Activated naive CD4-positive, alpha-beta T cell treated with anti-CD3 and anti-CD28 coated beads, Interleukin-2, amount 10 ng/mL, durations not matched to agents 7 days and 5 days (primary cell): ENCODE data around the gene NUDT12.

Source experiments
- CTCF ChIA-PET: fragments of 350-600 bp; sonication (Branson Sonifier 250); formaldehyde crosslinking; loops from one replicate; lab custom pipeline; 2021; ENCODE audit warnings: antibody characterized with exemption; lab: Charles Lee
- DNase-seq: peaks from one replicate; pipeline ENCODE4 v3.0.0-alpha.2; 2020
- H3K27ac Mint-ChIP-seq: one replicate; pipeline ENCODE4 v1.8.0; 2021; ENCODE audit warnings: mild to moderate bottlenecking, moderate library complexity, mixed read lengths
- H3K27me3 Mint-ChIP-seq: one replicate; pipeline ENCODE4 v1.8.0; 2021; ENCODE audit warnings: mild to moderate bottlenecking, mixed read lengths
- H3K36me3 Mint-ChIP-seq: one replicate; pipeline ENCODE4 v1.8.0; 2021; ENCODE audit warnings: mixed read lengths
- H3K4me1 Mint-ChIP-seq: one replicate; pipeline ENCODE4 v1.8.0; 2021; ENCODE audit warnings: mixed read lengths
- H3K4me3 Mint-ChIP-seq: one replicate; pipeline ENCODE4 v1.8.0; 2021; ENCODE audit warnings: mild to moderate bottlenecking, moderate library complexity, mixed read lengths
- H3K9me3 Mint-ChIP-seq: one replicate; pipeline ENCODE4 v1.8.0; 2021; ENCODE audit warnings: mixed read lengths

Gene NUDT12

DNA sequence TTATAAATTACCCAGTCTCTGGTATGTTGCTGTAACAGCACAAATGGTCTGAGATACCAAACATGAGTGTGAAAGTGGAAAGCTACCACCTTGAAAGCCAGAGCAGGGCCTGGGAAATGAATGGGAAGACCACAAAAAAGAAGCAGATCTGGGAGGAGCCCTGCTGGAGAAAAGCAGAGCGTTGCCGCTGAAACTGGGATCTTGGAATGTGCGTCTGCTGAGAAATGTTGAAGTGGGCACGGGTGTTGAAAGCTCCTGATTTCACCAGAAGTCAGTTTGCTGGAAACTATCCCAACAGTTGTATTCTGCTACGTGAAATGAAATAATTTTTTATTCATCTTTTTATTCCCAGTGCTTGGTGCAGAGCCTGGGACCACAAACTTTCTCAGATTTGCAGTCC, 40.0 kb downstream of the NUDT12 start:
- H3K36me3 Mint-ChIP-seq: no peaks in the 10 kb centered on the region
- no peaks in the 10 kb centered on the region for H3K4me1 Mint-ChIP-seq
- CTCF ChIA-PET: no interaction called here
- H3K9me3 Mint-ChIP-seq: no peaks in the 10 kb centered on the region
- DNase-seq: no peak
- H3K4me3 Mint-ChIP-seq: no peak overlapping the region
- H3K27ac Mint-ChIP-seq: no peak overlapping the region
- no peaks in the 10 kb centered on the region for H3K27me3 Mint-ChIP-seq

DNA sequence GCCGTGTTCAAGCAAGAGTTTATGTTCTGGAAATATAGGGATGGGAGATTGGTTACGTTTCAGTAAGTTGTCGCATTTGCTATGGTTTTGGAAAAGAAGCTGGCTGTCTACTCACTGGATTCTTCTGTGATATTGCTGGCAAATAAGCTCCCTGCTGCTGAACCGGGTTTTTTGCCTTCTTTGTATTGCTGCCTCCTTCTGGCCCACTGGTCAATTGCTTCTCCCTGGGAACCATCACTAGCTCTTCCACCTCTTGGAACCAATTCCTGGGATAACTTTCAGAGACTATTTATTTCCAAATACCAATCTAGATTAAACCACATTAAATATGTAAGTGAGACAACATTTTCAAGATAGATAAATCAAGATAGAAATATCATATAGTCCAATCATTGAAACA, 43.0 kb downstream of the NUDT12 start:
- Mint-ChIP-seq H3K27me3 (no peaks in the 10 kb centered on the region), H3K4me3 (no peak overlapping the region), H3K4me1 (no peaks in the 10 kb centered on the region), H3K36me3 (no peaks in the 10 kb centered on the region), H3K27ac (no peak overlapping the region), H3K9me3 (no peaks in the 10 kb centered on the region)
- DNase-seq: no peak
- CTCF ChIA-PET: no interaction called here

DNA sequence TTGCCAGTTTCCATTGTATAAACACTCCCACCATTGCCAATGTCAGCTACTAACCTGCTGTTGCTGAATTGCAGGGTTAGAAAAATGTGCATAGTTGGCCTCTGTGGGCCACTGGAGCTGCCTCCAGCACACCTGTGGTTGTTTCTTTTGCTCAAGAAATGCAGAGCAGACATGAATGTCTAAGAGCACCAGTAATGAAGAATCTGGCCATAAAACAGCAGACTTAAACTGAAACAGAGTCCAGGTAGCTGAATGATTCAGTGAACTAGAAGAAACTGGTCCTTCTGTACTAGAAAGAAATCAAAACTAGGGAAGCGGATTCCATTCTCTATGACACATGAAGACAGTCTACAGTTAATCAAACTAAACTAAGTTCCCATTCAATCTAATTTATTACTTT, 48.2 kb downstream of the NUDT12 start:
- DNase-seq: no peak
- H3K27me3 Mint-ChIP-seq: no peaks in the 10 kb centered on the region
- no peak overlapping the region for H3K27ac Mint-ChIP-seq
- H3K4me3 Mint-ChIP-seq: no peak overlapping the region
- H3K9me3 Mint-ChIP-seq: no peaks in the 10 kb centered on the region
- CTCF ChIA-PET: no interaction called here
- H3K4me1 Mint-ChIP-seq: no peaks in the 10 kb centered on the region
- no peaks in the 10 kb centered on the region for H3K36me3 Mint-ChIP-seq

DNA sequence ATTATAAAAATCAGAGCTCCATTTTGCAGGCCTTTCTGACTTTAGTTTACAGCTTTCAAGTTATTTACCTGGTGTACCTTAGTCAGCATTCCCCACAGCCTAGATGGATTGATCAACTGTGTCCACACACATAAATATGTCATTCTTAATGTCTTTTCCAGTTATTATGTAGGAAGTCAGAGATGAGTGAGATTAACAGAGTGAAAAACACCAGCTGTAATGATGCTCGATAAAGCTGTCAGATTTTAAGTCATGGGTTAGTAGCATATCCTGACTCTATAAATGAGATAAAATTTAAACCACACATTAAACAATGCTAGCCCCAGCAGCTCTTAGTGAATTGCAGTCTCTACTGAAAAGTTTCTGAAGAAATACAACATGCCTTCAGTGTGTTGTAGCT, 48.9 kb downstream of the NUDT12 start:
- Mint-ChIP-seq H3K4me3 (no peak overlapping the region), H3K27me3 (no peaks in the 10 kb centered on the region), H3K36me3 (no peaks in the 10 kb centered on the region), H3K27ac (no peak overlapping the region), H3K4me1 (no peaks in the 10 kb centered on the region), H3K9me3 (no peaks in the 10 kb centered on the region)
- CTCF ChIA-PET: no interaction called here
- DNase-seq: no peak

DNA sequence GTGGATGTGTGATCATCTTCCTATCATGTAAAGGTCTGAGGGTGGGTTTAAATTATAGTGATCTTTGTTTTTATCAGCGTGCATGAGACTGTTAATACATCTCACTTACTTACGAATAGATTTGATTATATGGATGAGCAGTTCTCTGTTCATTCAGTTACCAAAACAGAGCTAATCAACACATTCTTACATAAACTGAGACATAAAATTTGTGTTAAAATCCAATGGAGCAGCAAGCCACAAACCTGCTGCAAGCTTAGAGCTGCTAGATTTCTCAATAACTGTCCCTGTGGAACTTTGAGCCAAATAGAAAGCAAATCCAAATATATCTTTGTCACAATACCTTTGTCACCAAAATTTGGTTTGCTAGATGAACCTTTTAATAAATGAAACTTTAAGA, 50.1 kb downstream of the NUDT12 start:
- CTCF ChIA-PET: no interaction called here
- no peak overlapping the region for H3K27ac Mint-ChIP-seq
- H3K4me1 Mint-ChIP-seq: no peaks in the 10 kb centered on the region
- DNase-seq: no peak
- H3K4me3 Mint-ChIP-seq: no peak overlapping the region
- no peaks in the 10 kb centered on the region for H3K27me3 Mint-ChIP-seq
- no peaks in the 10 kb centered on the region for H3K36me3 Mint-ChIP-seq
- no peaks in the 10 kb centered on the region for H3K9me3 Mint-ChIP-seq

DNA sequence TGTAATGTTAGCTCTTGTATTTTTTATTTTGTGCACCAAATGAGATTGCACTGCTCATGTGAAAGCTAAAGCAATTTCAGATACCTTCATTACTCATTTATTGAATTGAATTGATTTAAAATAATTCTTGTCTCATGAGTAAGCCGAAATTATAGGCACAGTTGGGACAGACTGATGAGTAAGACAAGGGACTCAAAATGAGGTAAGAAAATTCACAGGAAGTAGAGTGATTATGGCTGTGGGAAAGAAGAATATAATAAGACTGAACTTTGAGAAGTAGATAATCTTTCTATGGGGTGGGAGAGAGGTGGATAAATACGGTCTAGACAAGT, 51.1 kb downstream of the NUDT12 start:
- Mint-ChIP-seq H3K27ac (no peak overlapping the region), H3K4me3 (no peak overlapping the region), H3K36me3 (no peaks in the 10 kb centered on the region), H3K4me1 (no peaks in the 10 kb centered on the region), H3K9me3 (no peaks in the 10 kb centered on the region), H3K27me3 (no peaks in the 10 kb centered on the region)
- CTCF ChIA-PET: no interaction called here
- DNase-seq: no peak

DNA sequence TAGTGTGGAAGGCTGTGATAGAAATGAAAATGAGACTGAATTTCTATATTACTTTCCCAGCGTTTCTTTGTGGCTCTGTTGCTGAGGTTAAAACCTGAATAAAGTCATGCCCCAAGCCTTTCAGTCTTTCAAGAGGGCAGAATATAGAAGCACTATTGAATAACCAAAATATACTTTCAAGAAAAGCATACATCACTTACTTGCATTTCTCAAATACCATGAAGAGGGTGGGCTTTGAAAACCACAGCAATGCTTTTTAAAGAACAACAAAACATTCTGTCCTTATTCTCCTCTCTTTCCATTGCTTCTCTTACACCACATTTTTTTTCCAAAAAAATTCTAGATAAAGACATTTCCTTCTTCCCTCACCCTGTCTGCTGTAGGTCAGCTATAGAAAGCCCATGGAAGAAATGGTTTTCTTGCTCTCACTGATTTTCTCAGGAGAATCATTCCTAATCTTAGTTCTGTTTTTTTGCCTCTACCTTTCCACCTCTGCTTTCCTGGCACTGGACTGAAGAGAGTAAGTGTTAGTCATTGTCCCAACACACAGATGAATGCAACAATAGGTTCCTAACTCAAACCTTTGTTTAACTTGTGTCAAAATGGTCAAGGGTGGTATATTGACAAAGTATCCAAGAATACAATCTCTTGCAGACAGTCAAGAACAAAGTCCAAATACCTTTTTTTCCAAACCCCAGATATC, 51.6 kb downstream of the NUDT12 start:
- CTCF ChIA-PET: no interaction called here

DNA sequence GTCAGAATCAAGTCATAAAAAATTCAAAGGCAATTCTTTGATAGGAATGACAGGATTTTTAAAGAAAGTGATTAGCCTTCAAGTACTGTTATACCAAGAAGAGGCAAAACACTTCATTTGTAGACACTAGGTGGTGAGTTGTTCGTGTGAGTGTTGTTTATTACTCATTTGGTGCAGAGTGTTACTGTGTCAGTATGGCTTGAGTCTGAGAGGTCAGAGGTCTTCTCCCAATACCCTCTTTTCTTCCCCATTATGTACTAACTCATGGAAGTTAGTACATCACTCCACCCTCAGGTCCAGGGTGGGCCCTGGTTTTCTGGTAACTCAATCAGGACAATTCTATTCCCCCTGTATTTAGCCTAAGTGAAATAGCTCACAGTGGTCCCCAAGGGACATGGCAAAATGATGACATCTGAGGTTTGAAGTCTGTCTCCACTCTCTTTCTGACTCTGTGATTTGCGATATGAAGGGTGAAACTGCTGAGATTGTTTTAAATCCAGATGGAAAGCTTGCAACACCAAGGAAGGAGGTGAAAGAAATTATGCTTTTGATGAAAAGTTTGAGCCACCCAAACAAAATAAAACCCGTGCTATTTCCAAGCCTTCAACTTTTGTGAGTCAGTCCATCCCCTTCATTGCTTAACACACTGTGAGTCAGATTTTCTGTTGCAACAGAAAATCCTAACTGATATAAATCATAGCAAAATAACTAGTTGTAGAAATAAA, 56.8 kb downstream of the NUDT12 start:
- no peak for DNase-seq
- Mint-ChIP-seq H3K4me3 (no peak overlapping the region), H3K9me3 (no peaks in the 10 kb centered on the region), H3K27ac (no peak overlapping the region), H3K36me3 (no peaks in the 10 kb centered on the region), H3K4me1 (no peaks in the 10 kb centered on the region), H3K27me3 (peaks cover 3% of the 10 kb centered on the region)
- CTCF ChIA-PET: no interaction called here

More for the DNA sequence above, 51.6 kb downstream of the NUDT12 start:
- Mint-ChIP-seq H3K27me3 (no peaks in the 10 kb centered on the region), H3K36me3 (no peaks in the 10 kb centered on the region), H3K9me3 (no peaks in the 10 kb centered on the region), H3K27ac (no peak overlapping the region), H3K4me3 (no peak overlapping the region), H3K4me1 (no peaks in the 10 kb centered on the region)
- DNase-seq: no peak

DNA sequence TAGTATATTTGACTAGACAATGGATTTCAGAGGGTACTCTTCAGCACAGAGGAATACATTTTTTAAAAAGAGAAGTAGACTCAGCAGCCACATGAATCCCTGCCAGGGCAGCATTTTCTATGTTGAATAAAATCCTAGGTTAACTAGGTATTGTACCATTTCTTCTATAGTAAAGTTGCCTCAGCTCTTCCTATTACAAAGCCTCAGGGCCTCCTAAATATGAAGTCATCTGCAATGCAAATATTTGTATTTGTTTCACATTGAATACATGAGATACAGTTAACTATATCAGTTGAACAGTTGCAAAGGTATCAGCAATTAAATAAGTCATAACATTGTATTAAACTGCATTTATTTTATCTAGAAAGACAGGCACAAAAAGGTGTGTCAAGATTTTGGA, 59.5 kb downstream of the NUDT12 start:
- Mint-ChIP-seq H3K9me3 (no peaks in the 10 kb centered on the region), H3K27ac (no peak overlapping the region), H3K4me1 (no peaks in the 10 kb centered on the region), H3K36me3 (no peaks in the 10 kb centered on the region), H3K4me3 (no peak overlapping the region), H3K27me3 (peaks cover 3% of the 10 kb centered on the region)
- DNase-seq: no peak
- CTCF ChIA-PET: no interaction called here

DNA sequence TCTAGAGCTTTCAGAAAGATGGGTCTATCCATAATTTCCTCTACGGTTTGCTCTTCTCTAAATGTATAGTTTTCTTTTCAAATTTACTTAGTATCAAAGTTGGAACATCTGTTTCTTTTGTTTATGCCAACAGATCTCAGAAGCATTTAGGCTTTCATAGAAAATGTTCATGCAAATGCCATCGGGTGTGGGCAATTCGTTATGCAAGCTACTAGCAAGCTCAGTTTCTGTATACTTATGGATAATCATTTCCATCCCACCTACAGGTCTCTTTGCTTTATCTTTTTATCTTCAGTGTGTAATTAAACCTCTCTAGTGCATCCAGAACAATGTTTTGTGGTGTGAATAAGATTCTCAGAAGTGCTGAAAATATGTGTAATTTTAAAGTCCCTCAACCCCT, 59.9 kb downstream of the NUDT12 start:
- DNase-seq: no peak
- Mint-ChIP-seq H3K9me3 (no peaks in the 10 kb centered on the region), H3K4me3 (no peak overlapping the region), H3K36me3 (no peaks in the 10 kb centered on the region), H3K27me3 (peaks cover 3% of the 10 kb centered on the region), H3K27ac (no peak overlapping the region), H3K4me1 (no peaks in the 10 kb centered on the region)
- CTCF ChIA-PET: no interaction called here
